ENCODE data around the gene GLIPR2. TPM values are rescaled to one million over a fixed set of nuclear protein-coding genes. Genes with fewer than 3 reads are reported as not detected.
"Not testable (repeated sequence)": the region's sequence is repeated elsewhere in the genome, so short reads cannot be mapped to it uniquely, and the experiment has no call there.

GLIPR2 gene, protein sequence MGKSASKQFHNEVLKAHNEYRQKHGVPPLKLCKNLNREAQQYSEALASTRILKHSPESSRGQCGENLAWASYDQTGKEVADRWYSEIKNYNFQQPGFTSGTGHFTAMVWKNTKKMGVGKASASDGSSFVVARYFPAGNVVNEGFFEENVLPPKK
- polyA plus RNA-seq, result 1 to 10 TPM; 3.7 to 8.0 TPM

GRCh38 chr9:36136272-36136893, at the start of gene GLIPR2:
GLIPR2 (plus strand) TSS chr9:36136733; CDS start chr9:36136779, 46 bp downstream.
- WGBS, 2 donors, result 0 to 1% methylated on average over 71 to 83 of the region's 83 CpGs
- Histone ChIP-seq H3K36me3 (ENCODE audit: control insufficient read depth in 2 of 2, insufficient read depth in 2 of 2, low read length in 1 of 2) (no peaks in the 10 kb centered on the region), H3K4me1 (ENCODE audit: control insufficient read depth in 2 of 2, insufficient read depth in 2 of 2, low read length in 1 of 2) (peaks cover 8 to 17% of the 10 kb centered on the region in 2 donors), H3K4me3 (ENCODE audit: low read depth in 1 of 2, low read length in 2 of 2) (peak within 1 kb of the TSS; percentile 57 to 59), H3K9me3 (ENCODE audit: control insufficient read depth in 2 of 2, insufficient read depth in 1 of 2, low read depth in 1 of 2, low read length in 1 of 2) (no peaks in the 10 kb centered on the region), H3K27me3 (ENCODE audit: control insufficient read depth in 1 of 2, insufficient read depth in 2 of 2, low read length in 2 of 2) (no peaks in the 10 kb centered on the region), H3K27ac (ENCODE audit: low read depth in 2 of 2, low read length in 1 of 2) (peak within 1 kb of the TSS; percentile 54 to 66)

GRCh38 chr9:36087054-36087453, 49.5 kb upstream of the GLIPR2 start:
- not testable (repeated sequence) for H3K27me3 ChIP-seq (ENCODE audit: control insufficient read depth in 1 of 2, insufficient read depth in 2 of 2, low read length in 2 of 2); H3K4me3 ChIP-seq (ENCODE audit: low read depth in 1 of 2, low read length in 2 of 2); H3K36me3 ChIP-seq (ENCODE audit: control insufficient read depth in 2 of 2, insufficient read depth in 2 of 2, low read length in 1 of 2); H3K4me1 ChIP-seq (ENCODE audit: control insufficient read depth in 2 of 2, insufficient read depth in 2 of 2, low read length in 1 of 2); H3K9me3 ChIP-seq (ENCODE audit: control insufficient read depth in 2 of 2, insufficient read depth in 1 of 2, low read depth in 1 of 2, low read length in 1 of 2); H3K27ac ChIP-seq (ENCODE audit: low read depth in 2 of 2, low read length in 1 of 2)

- 84 to 88% methylated on average over 3 of the region's 3 CpGs for WGBS, 2 donors
These were observed 48.5 kb upstream of the GLIPR2 start for GRCh38 chr9:36088020-36088419.

GRCh38 chr9:36091026-36091953, 45.2 kb upstream of the GLIPR2 start:
- Histone ChIP-seq H3K36me3 (ENCODE audit: control insufficient read depth in 2 of 2, insufficient read depth in 2 of 2, low read length in 1 of 2) (no peaks in the 10 kb centered on the region), H3K4me3 (ENCODE audit: low read depth in 1 of 2, low read length in 2 of 2) (no peak overlapping the region), H3K27me3 (ENCODE audit: control insufficient read depth in 1 of 2, insufficient read depth in 2 of 2, low read length in 2 of 2) (no peaks in the 10 kb centered on the region), H3K9me3 (ENCODE audit: control insufficient read depth in 2 of 2, insufficient read depth in 1 of 2, low read depth in 1 of 2, low read length in 1 of 2) (no peaks in the 10 kb centered on the region), H3K27ac (ENCODE audit: low read depth in 2 of 2, low read length in 1 of 2) (no peak overlapping the region), H3K4me1 (ENCODE audit: control insufficient read depth in 2 of 2, insufficient read depth in 2 of 2, low read length in 1 of 2) (no peaks in the 10 kb centered on the region)
- 37 to 46% methylated on average over 8 of the region's 8 CpGs for WGBS, 2 donors

More at GRCh38 chr9:36088020-36088419, 48.5 kb upstream of the GLIPR2 start:
- no peaks in the 10 kb centered on the region for H3K9me3 ChIP-seq (ENCODE audit: control insufficient read depth in 2 of 2, insufficient read depth in 1 of 2, low read depth in 1 of 2, low read length in 1 of 2)
- H3K4me3 ChIP-seq (ENCODE audit: low read depth in 1 of 2, low read length in 2 of 2), result no peak overlapping the region
- no peaks in the 10 kb centered on the region for H3K4me1 ChIP-seq (ENCODE audit: control insufficient read depth in 2 of 2, insufficient read depth in 2 of 2, low read length in 1 of 2)
- no peak overlapping the region for H3K27ac ChIP-seq (ENCODE audit: low read depth in 2 of 2, low read length in 1 of 2)
- H3K36me3 ChIP-seq (ENCODE audit: control insufficient read depth in 2 of 2, insufficient read depth in 2 of 2, low read length in 1 of 2), result no peaks in the 10 kb centered on the region
- no peaks in the 10 kb centered on the region for H3K27me3 ChIP-seq (ENCODE audit: control insufficient read depth in 1 of 2, insufficient read depth in 2 of 2, low read length in 2 of 2)

GRCh38 chr9:36092014-36092413, 44.5 kb upstream of the GLIPR2 start:
- WGBS, 2 donors, result 97 to 98% methylated on average over 1 of the region's 1 CpG
- no peaks in the 10 kb centered on the region for H3K36me3 ChIP-seq (ENCODE audit: control insufficient read depth in 2 of 2, insufficient read depth in 2 of 2, low read length in 1 of 2)
- H3K4me1 ChIP-seq (ENCODE audit: control insufficient read depth in 2 of 2, insufficient read depth in 2 of 2, low read length in 1 of 2), result no peaks in the 10 kb centered on the region
- no peaks in the 10 kb centered on the region for H3K27me3 ChIP-seq (ENCODE audit: control insufficient read depth in 1 of 2, insufficient read depth in 2 of 2, low read length in 2 of 2)
- no peak overlapping the region for H3K4me3 ChIP-seq (ENCODE audit: low read depth in 1 of 2, low read length in 2 of 2)
- no peak overlapping the region for H3K27ac ChIP-seq (ENCODE audit: low read depth in 2 of 2, low read length in 1 of 2)
- H3K9me3 ChIP-seq (ENCODE audit: control insufficient read depth in 2 of 2, insufficient read depth in 1 of 2, low read depth in 1 of 2, low read length in 1 of 2), result no peaks in the 10 kb centered on the region

DNA sequence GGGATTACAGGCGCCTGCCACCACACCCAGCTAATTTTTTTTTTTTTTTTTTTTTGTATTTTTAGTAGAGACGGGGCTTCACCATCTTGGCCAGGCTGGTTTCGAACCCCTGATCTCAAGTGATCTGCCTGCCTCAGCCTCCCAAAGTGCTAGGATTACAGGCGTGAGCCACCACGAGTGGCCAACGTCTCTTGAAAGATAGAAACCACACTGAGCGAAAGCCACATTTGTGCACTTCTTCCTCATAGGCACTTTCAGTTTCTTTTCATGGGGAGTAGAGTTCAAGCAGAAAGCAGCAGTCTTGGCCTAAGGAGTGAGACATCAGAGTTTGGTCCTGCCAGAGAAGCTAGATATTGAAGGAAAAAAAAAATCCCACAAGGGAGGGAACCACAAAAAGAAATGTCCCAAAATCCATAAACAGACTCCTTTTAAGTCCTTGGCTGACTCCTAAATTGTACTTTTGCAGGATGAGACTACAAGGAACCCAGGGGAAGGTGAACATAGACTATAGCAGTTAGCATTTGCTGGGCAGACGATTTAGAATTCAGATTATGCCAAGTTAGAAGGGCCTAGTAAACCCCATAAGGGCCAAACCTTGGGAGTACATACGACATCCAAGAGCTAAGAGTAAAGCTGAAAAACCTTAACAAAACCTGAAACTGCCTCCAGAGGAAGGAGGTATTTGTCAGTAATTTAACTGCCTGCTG, 43.9 kb upstream of the GLIPR2 start:
- H3K27me3 ChIP-seq (ENCODE audit: control insufficient read depth in 1 of 2, insufficient read depth in 2 of 2, low read length in 2 of 2), result no peaks in the 10 kb centered on the region
- no peaks in the 10 kb centered on the region for H3K36me3 ChIP-seq (ENCODE audit: control insufficient read depth in 2 of 2, insufficient read depth in 2 of 2, low read length in 1 of 2)
- no peak overlapping the region for H3K4me3 ChIP-seq (ENCODE audit: low read depth in 1 of 2, low read length in 2 of 2)
- no peaks in the 10 kb centered on the region for H3K9me3 ChIP-seq (ENCODE audit: control insufficient read depth in 2 of 2, insufficient read depth in 1 of 2, low read depth in 1 of 2, low read length in 1 of 2)
- H3K4me1 ChIP-seq (ENCODE audit: control insufficient read depth in 2 of 2, insufficient read depth in 2 of 2, low read length in 1 of 2), result no peaks in the 10 kb centered on the region
- 73 to 89% methylated on average over 9 of the region's 9 CpGs for WGBS, 2 donors
- H3K27ac ChIP-seq (ENCODE audit: low read depth in 2 of 2, low read length in 1 of 2), result no peak overlapping the region

DNA sequence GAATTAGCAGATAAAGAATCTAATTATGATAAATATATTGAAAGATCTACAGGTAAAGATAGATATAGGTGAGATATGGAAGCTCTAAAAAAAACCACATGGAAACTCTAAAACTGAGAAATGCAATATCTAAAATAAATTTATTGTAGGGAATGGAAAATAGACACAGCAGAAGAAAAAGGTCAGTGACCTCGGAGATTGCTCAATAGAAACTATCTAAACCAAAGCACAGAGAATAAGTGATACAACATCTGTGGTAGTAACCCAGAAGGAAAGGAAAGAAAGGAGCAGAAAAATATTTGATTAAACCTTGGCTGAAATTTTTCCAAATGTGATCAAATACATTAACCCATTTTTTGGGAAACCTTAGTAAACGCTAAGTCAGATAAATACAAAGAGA, 43.1 kb upstream of the GLIPR2 start:
- H3K4me3 ChIP-seq (ENCODE audit: low read depth in 1 of 2, low read length in 2 of 2), result no peak overlapping the region
- H3K4me1 ChIP-seq (ENCODE audit: control insufficient read depth in 2 of 2, insufficient read depth in 2 of 2, low read length in 1 of 2), result no peaks in the 10 kb centered on the region
- H3K27me3 ChIP-seq (ENCODE audit: control insufficient read depth in 1 of 2, insufficient read depth in 2 of 2, low read length in 2 of 2), result no peaks in the 10 kb centered on the region
- H3K27ac ChIP-seq (ENCODE audit: low read depth in 2 of 2, low read length in 1 of 2), result no peak overlapping the region
- 94 to 98% methylated on average over 2 of the region's 2 CpGs for WGBS, 2 donors
- no peaks in the 10 kb centered on the region for H3K9me3 ChIP-seq (ENCODE audit: control insufficient read depth in 2 of 2, insufficient read depth in 1 of 2, low read depth in 1 of 2, low read length in 1 of 2)
- no peaks in the 10 kb centered on the region for H3K36me3 ChIP-seq (ENCODE audit: control insufficient read depth in 2 of 2, insufficient read depth in 2 of 2, low read length in 1 of 2)

- no peaks in the 10 kb centered on the region for H3K4me1 ChIP-seq (ENCODE audit: control insufficient read depth in 2 of 2, insufficient read depth in 2 of 2, low read length in 1 of 2)
- no peak overlapping the region for H3K27ac ChIP-seq (ENCODE audit: low read depth in 2 of 2, low read length in 1 of 2)
- no peaks in the 10 kb centered on the region for H3K9me3 ChIP-seq (ENCODE audit: control insufficient read depth in 2 of 2, insufficient read depth in 1 of 2, low read depth in 1 of 2, low read length in 1 of 2)
- H3K27me3 ChIP-seq (ENCODE audit: control insufficient read depth in 1 of 2, insufficient read depth in 2 of 2, low read length in 2 of 2), result no peaks in the 10 kb centered on the region
- H3K36me3 ChIP-seq (ENCODE audit: control insufficient read depth in 2 of 2, insufficient read depth in 2 of 2, low read length in 1 of 2), result no peaks in the 10 kb centered on the region
- WGBS, 2 donors, result 82 to 90% methylated on average over 1 of the region's 1 CpG
- H3K4me3 ChIP-seq (ENCODE audit: low read depth in 1 of 2, low read length in 2 of 2), result no peak overlapping the region
These were observed 36.8 kb upstream of the GLIPR2 start for GRCh38 chr9:36099718-36100117.

DNA sequence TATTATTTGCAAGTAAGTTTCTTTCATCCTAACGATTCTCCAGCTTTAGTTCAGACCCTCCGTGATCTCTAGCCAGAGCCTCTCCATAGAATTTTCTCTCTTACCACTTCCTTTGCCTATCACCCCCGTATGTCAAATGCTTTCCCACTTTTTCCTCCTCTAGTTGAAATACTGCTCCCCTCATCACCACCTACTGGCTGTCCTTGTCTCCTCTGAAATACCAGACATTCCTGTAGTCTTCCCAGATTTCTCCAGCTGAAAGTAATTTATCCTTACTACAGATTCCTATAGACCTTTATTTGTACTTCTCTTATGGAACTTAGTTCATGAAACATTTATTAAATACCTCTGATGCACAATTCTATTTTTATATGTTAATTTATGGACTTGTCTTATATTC, 36.0 kb upstream of the GLIPR2 start:
- WGBS, 2 donors, result 64 to 73% methylated on average over 3 of the region's 3 CpGs

More for the DNA sequence above, 36.0 kb upstream of the GLIPR2 start:
- Histone ChIP-seq H3K4me1 (ENCODE audit: control insufficient read depth in 2 of 2, insufficient read depth in 2 of 2, low read length in 1 of 2) (no peaks in the 10 kb centered on the region), H3K36me3 (ENCODE audit: control insufficient read depth in 2 of 2, insufficient read depth in 2 of 2, low read length in 1 of 2) (no peaks in the 10 kb centered on the region), H3K9me3 (ENCODE audit: control insufficient read depth in 2 of 2, insufficient read depth in 1 of 2, low read depth in 1 of 2, low read length in 1 of 2) (no peaks in the 10 kb centered on the region), H3K27me3 (ENCODE audit: control insufficient read depth in 1 of 2, insufficient read depth in 2 of 2, low read length in 2 of 2) (no peaks in the 10 kb centered on the region), H3K27ac (ENCODE audit: low read depth in 2 of 2, low read length in 1 of 2) (no peak overlapping the region), H3K4me3 (ENCODE audit: low read depth in 1 of 2, low read length in 2 of 2) (no peak overlapping the region)
